Measurements from ENCODE around the gene TMEM141. TPM values are rescaled to one million over a fixed set of nuclear protein-coding genes. Genes with fewer than 3 reads are reported as not detected.
A peak's percentile ranks its signal among the peaks of the same experiment; 100 is the strongest.

Gene TMEM141
- total and polyA plus RNA-seq, 2 donors (not counting 3 experiments of a cell fraction or from before 2014, with no cell fraction given), result 43.2 to 146 TPM

GRCh38 chr9:136762221-136762691, 28.9 kb upstream of the TMEM141 start:
- Histone ChIP-seq H2AFZ (ENCODE audit: low read depth, low read length) (no peak overlapping the region), H3K9ac (replicated peaks; ENCODE audit: extremely low read depth, insufficient read depth, low read length) (no peak overlapping the region), H3K27me3 (ENCODE audit: control insufficient read depth in 2 of 2, insufficient read depth in 2 of 2, low read length in 2 of 2) (no peaks in the 10 kb centered on the region), H3K4me1 (ENCODE audit: control insufficient read depth, extremely low read depth, insufficient read depth, low read length) (no peaks in the 10 kb centered on the region), H3K36me3 (ENCODE audit: control insufficient read depth in 2 of 2, extremely low read depth in 1 of 2, insufficient read depth in 2 of 2, low read length in 2 of 2) (no peaks in the 10 kb centered on the region), H3K4me2 (ENCODE audit: insufficient read depth, low read length) (no peak overlapping the region), H3K27ac (ENCODE audit: insufficient read depth, low read depth, low read length) (no peak overlapping the region), H3K9me3 (replicated peaks; ENCODE audit: control insufficient read depth, insufficient read depth, low read length) (no peaks in the 10 kb centered on the region), H4K20me1 (replicated peaks; ENCODE audit: control insufficient read depth, extremely low read depth, insufficient read depth, low read length) (no peaks in the 10 kb centered on the region), H3K9me1 (replicated peaks; ENCODE audit: control insufficient read depth, extremely low read depth, insufficient read depth, low read length) (no peaks in the 10 kb centered on the region), H3K79me2 (ENCODE audit: control insufficient read depth, insufficient read depth, low read length) (no peaks in the 10 kb centered on the region), H3K4me3 (replicated peaks in 1 of 3; ENCODE audit: insufficient read depth in 1 of 3, low read depth in 1 of 3, low read length in 3 of 3) (no peak overlapping the region)
- DNase-seq (ENCODE audit: low read depth, low spot score) (no peak), FAIRE-seq (no peak)
- dilution Hi-C loops (cut with MboI; ENCODE audit: extremely low pct_ligation_motif_present, low sequenced_read_pairs), result no loop called here
- intact Hi-C loops (cut with micrococcal nuclease), result no loop called here
- CTCF ChIA-PET, result interaction anchor here (0.7 kb wide), 1 partner anchor 17 kb away, joined by 3 read pairs; no protein-coding TSS in a partner anchor
- POLR2A ChIA-PET, result no interaction called here
- no peak for TF ChIP-seq POLR2A (IDR thresholded peaks at IDR 0.05; ENCODE audit: low read depth, low read length)
- TF ChIP-seq POLR2AphosphoS5 (IDR thresholded peaks at IDR 0.05; ENCODE audit: insufficient read depth, low read depth, low read length), result no peak
- TF ChIP-seq EZH2 (IDR thresholded peaks at IDR 0.05; ENCODE audit: borderline replicate concordance, low read depth, low read length, severe bottlenecking), result no peak
- TF ChIP-seq, protein P1, sequence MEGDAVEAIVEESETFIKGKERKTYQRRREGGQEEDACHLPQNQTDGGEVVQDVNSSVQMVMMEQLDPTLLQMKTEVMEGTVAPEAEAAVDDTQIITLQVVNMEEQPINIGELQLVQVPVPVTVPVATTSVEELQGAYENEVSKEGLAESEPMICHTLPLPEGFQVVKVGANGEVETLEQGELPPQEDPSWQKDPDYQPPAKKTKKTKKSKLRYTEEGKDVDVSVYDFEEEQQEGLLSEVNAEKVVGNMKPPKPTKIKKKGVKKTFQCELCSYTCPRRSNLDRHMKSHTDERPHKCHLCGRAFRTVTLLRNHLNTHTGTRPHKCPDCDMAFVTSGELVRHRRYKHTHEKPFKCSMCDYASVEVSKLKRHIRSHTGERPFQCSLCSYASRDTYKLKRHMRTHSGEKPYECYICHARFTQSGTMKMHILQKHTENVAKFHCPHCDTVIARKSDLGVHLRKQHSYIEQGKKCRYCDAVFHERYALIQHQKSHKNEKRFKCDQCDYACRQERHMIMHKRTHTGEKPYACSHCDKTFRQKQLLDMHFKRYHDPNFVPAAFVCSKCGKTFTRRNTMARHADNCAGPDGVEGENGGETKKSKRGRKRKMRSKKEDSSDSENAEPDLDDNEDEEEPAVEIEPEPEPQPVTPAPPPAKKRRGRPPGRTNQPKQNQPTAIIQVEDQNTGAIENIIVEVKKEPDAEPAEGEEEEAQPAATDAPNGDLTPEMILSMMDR (IDR thresholded peaks at IDR 0.05; ENCODE audit: extremely low read depth in 1 of 2, insufficient read depth in 1 of 2, low read depth in 1 of 2, low read length in 2 of 2), result no peak
- BruUV-seq (replicated peaks), result no TSS peak

DNA sequence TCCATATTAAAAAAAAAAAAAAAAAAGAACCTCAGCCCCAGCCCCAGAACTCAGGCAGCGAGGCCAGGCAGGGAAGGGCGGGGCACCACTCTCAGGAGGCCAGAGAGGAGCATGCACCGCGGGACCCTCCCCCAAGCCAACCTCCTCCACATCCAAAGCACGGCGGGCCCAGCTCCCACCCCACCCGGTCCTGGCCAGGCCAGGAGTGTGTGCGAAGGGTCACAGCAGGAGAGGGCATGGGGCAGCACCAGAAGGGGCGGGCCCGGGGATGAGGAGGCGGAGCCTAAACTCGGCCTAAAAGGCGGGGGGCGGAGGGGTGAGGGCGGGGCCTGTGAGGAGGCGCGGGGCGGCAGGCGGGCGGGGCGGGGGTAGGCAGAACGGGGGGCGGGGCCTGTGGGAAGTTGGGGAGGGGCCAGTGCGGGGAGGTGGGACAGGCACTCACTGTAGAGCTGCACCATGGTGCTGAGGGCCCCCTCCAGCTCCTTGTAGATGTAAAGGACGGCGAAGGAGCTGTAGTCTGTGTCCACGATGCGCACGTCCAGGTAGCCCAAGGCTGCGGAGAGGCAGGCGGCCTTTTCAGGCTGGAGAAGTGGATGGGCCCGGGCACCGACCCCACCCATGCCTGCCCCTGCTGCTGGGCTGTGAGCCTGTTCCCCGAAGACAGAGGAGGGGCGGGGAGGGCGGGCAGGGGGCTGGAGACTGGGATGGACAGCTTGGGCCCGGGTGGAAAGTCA, 28.1 kb upstream of the TMEM141 start:
- intact Hi-C loops (cut with micrococcal nuclease), result no loop called here
- Histone ChIP-seq H2AFZ (ENCODE audit: low read depth, low read length) (peak overlapping the region; percentile 40), H3K27ac (ENCODE audit: insufficient read depth, low read depth, low read length) (no peak overlapping the region), H4K20me1 (replicated peaks; ENCODE audit: control insufficient read depth, extremely low read depth, insufficient read depth, low read length) (no peaks in the 10 kb centered on the region), H3K4me2 (ENCODE audit: insufficient read depth, low read length) (no peak overlapping the region), H3K9me1 (replicated peaks; ENCODE audit: control insufficient read depth, extremely low read depth, insufficient read depth, low read length) (no peaks in the 10 kb centered on the region), H3K4me3 (replicated peaks in 1 of 3; ENCODE audit: insufficient read depth in 1 of 3, low read depth in 1 of 3, low read length in 3 of 3) (no peak overlapping the region), H3K79me2 (ENCODE audit: control insufficient read depth, insufficient read depth, low read length) (no peaks in the 10 kb centered on the region), H3K9me3 (replicated peaks; ENCODE audit: control insufficient read depth, insufficient read depth, low read length) (no peaks in the 10 kb centered on the region), H3K9ac (replicated peaks; ENCODE audit: extremely low read depth, insufficient read depth, low read length) (no peak overlapping the region), H3K4me1 (ENCODE audit: control insufficient read depth, extremely low read depth, insufficient read depth, low read length) (no peaks in the 10 kb centered on the region), H3K27me3 (ENCODE audit: control insufficient read depth in 2 of 2, insufficient read depth in 2 of 2, low read length in 2 of 2) (no peaks in the 10 kb centered on the region), H3K36me3 (ENCODE audit: control insufficient read depth in 2 of 2, extremely low read depth in 1 of 2, insufficient read depth in 2 of 2, low read length in 2 of 2) (no peaks in the 10 kb centered on the region)
- TF ChIP-seq POLR2A (IDR thresholded peaks at IDR 0.05; ENCODE audit: low read depth, low read length) (no peak), FOS (IDR thresholded peaks at IDR 0.05; ENCODE audit: borderline replicate concordance, insufficient read depth, low read length) (no peak)
- dilution Hi-C loops (cut with MboI; ENCODE audit: extremely low pct_ligation_motif_present, low sequenced_read_pairs), result no loop called here
- CTCF ChIA-PET, result interaction anchor here (1.1 to 1.8 kb wide), 3 partner anchors 9 to 35 kb away, joined by 3 to 5 read pairs (median 4); no protein-coding TSS in a partner anchor
- POLR2A ChIA-PET, result no interaction called here
- no TSS peak for BruUV-seq (replicated peaks)
- peak; percentile 29 for DNase-seq (ENCODE audit: low read depth, low spot score)
- no peak for FAIRE-seq

All from endothelial cell of umbilical vein (primary cell).